ENCODE data around the gene CYYR1. TPM values are rescaled to one million over a fixed set of nuclear protein-coding genes. Genes with fewer than 3 reads are reported as not detected.
A peak's percentile ranks its signal among the peaks of the same experiment; 100 is the strongest.
"Not testable (repeated sequence)": the region's sequence is repeated elsewhere in the genome, so short reads cannot be mapped to it uniquely, and the experiment has no call there.

CYYR1 gene
- polyA plus RNA-seq, 4 donors, result 30.0 to 79.4 (median 56.6) TPM

GRCh38 chr21:26495283-26495849 is 77.7 kb downstream of the CYYR1 start:
- DNase-seq (ENCODE audit: low read depth in 4 of 4, low spot score in 3 of 4), result no peak

GRCh38 chr21:26491663-26492062 is 81.4 kb downstream of the CYYR1 start:
- no peak for DNase-seq (ENCODE audit: low read depth in 4 of 4, low spot score in 3 of 4)

- peak in 2 of 4 donors; percentile 10 to 37 for DNase-seq (ENCODE audit: low read depth in 4 of 4, low spot score in 3 of 4)
Observed at GRCh38 chr21:26490771-26491170, 82.3 kb downstream of the CYYR1 start.

- no peak for DNase-seq (ENCODE audit: low read depth in 4 of 4, low spot score in 3 of 4)
Observed at GRCh38 chr21:26489781-26490180, 83.3 kb downstream of the CYYR1 start.

GRCh38 chr21:26487981-26488480 is 85.1 kb downstream of the CYYR1 start:
- DNase-seq (ENCODE audit: low read depth in 4 of 4, low spot score in 3 of 4), result no peak

GRCh38 chr21:26473471-26473870 is 99.6 kb downstream of the CYYR1 start:
- DNase-seq (ENCODE audit: low read depth in 4 of 4, low spot score in 3 of 4), result no peak

- no peak for DNase-seq (ENCODE audit: low read depth in 4 of 4, low spot score in 3 of 4)
Observed at GRCh38 chr21:26471099-26471471, 102.0 kb downstream of the CYYR1 start.

- no peak for DNase-seq (ENCODE audit: low read depth in 4 of 4, low spot score in 3 of 4)
Observed at GRCh38 chr21:26470351-26471098, 102.6 kb downstream of the CYYR1 start.

- no peak for DNase-seq (ENCODE audit: low read depth in 4 of 4, low spot score in 3 of 4)
Observed at GRCh38 chr21:26469789-26470188, 103.3 kb downstream of the CYYR1 start.

- DNase-seq (ENCODE audit: low read depth in 4 of 4, low spot score in 3 of 4), result no peak
Observed at GRCh38 chr21:26465916-26466315, 107.2 kb downstream of the CYYR1 start.

GRCh38 chr21:26461500-26461899 is 111.6 kb downstream of the CYYR1 start:
- DNase-seq (ENCODE audit: low read depth in 4 of 4, low spot score in 3 of 4), result no peak

- DNase-seq (ENCODE audit: low read depth in 4 of 4, low spot score in 3 of 4), result no peak
Observed at GRCh38 chr21:26460621-26461020, 112.5 kb downstream of the CYYR1 start.

- DNase-seq (ENCODE audit: low read depth in 4 of 4, low spot score in 3 of 4), result not testable (repeated sequence)
Observed at GRCh38 chr21:26458854-26459253, 114.2 kb downstream of the CYYR1 start.

- DNase-seq (ENCODE audit: low read depth in 4 of 4, low spot score in 3 of 4), result no peak
Observed at GRCh38 chr21:26457817-26458216, 115.3 kb downstream of the CYYR1 start.

- DNase-seq (ENCODE audit: low read depth in 4 of 4, low spot score in 3 of 4), result no peak
Observed at GRCh38 chr21:26453267-26453666, 119.8 kb downstream of the CYYR1 start.

GRCh38 chr21:26451081-26451740 is 121.9 kb downstream of the CYYR1 start:
- no peak for DNase-seq (ENCODE audit: low read depth in 4 of 4, low spot score in 3 of 4)

GRCh38 chr21:26449161-26449560 is 123.9 kb downstream of the CYYR1 start:
- no peak for DNase-seq (ENCODE audit: low read depth in 4 of 4, low spot score in 3 of 4)

GRCh38 chr21:26448751-26449150 is 124.3 kb downstream of the CYYR1 start:
- DNase-seq (ENCODE audit: low read depth in 4 of 4, low spot score in 3 of 4), result no peak

GRCh38 chr21:26447932-26448475 is 125.1 kb downstream of the CYYR1 start:
- no peak for DNase-seq (ENCODE audit: low read depth in 4 of 4, low spot score in 3 of 4)

GRCh38 chr21:26445440-26445839 is 127.6 kb downstream of the CYYR1 start:
- DNase-seq (ENCODE audit: low read depth in 4 of 4, low spot score in 3 of 4), result no peak

- no peak for DNase-seq (ENCODE audit: low read depth in 4 of 4, low spot score in 3 of 4)
Observed at GRCh38 chr21:26444646-26445045, 128.4 kb downstream of the CYYR1 start.
